BLaER1 treated with 17β-estradiol and CSF1 and Interleukin-3, amounts not matched to agents 10 nM and 100 nM (cell line): ENCODE data around the gene AGPAT3.
A peak's percentile ranks its signal among the peaks of the same experiment; 100 is the strongest.

Source experiments
- H3K27ac ChIP-seq, 11 experiments: shearing (Covaris generic); formaldehyde crosslinking; 2 replicates each; pipeline ENCODE4 v1.8.1; 2022
- H3K27me3 ChIP-seq, 11 experiments: shearing (Covaris generic); formaldehyde crosslinking; 2 replicates each; pipeline ENCODE4 v1.8.1; 2022
- H3K36me3 ChIP-seq, 11 experiments: shearing (Covaris generic); formaldehyde crosslinking; 2 replicates each; pipeline ENCODE4 v1.8.1; 2022
- H3K4me1 ChIP-seq, 10 experiments: shearing (Covaris generic); formaldehyde crosslinking; 2 replicates each; pipeline ENCODE4 v1.8.1; 2022
- H3K4me2 ChIP-seq, 11 experiments: shearing (Covaris generic); formaldehyde crosslinking; 2 replicates each; pipeline ENCODE4 v1.8.1; 2022
- H3K4me3 ChIP-seq, 10 experiments: shearing (Covaris generic); formaldehyde crosslinking; 2 replicates each; pipeline ENCODE4 v1.8.1; 2022
- H3K9ac ChIP-seq, 11 experiments: shearing (Covaris generic); formaldehyde crosslinking; 2 replicates each; pipeline ENCODE4 v1.8.1; 2022
- H3K9me3 ChIP-seq, 11 experiments: shearing (Covaris generic); formaldehyde crosslinking; replicated peaks in 1 of 11; 2 replicates each; pipeline ENCODE4 v1.8.1; 2022
- H4K20me1 ChIP-seq, 11 experiments: shearing (Covaris generic); formaldehyde crosslinking; 2 replicates each; pipeline ENCODE4 v1.8.1; 2022
- Cebpa-rat ChIP-seq, 11 experiments: shearing (Covaris generic); IDR thresholded peaks; 2 replicates each; pipeline ENCODE4 v1.8.1; 2022

The AGPAT3 gene

GRCh38 chr21:43905726-43906455, 40.9 kb downstream of the AGPAT3 start:
- peaks cover 17 to 89% (median 73%) of the 10 kb centered on the region in 11 experiments; a peak in 21 of 22 replicates for H4K20me1 ChIP-seq
- no peak overlapping the region for H3K9ac ChIP-seq

GRCh38 chr21:43906585-43907370, 41.8 kb downstream of the AGPAT3 start:
- peaks cover 2 to 26% (median 14%) of the 10 kb centered on the region in 10 experiments; a peak in 18 of 20 replicates for H3K4me1 ChIP-seq
- TF ChIP-seq Cebpa-rat (IDR thresholded peaks at IDR 0.05) = no peak
- H4K20me1 ChIP-seq = peaks cover 17 to 89% (median 75%) of the 10 kb centered on the region in 11 experiments; a peak in 21 of 22 replicates
- H3K4me2 ChIP-seq = no peak overlapping the region
- H3K27ac ChIP-seq = no peak overlapping the region
- peaks cover 0 to under 1% (median 0%) of the 10 kb centered on the region in 11 experiments; a peak in 1 of 22 replicates for H3K9me3 ChIP-seq
- H3K36me3 ChIP-seq = peaks cover 0 to 58% (median 20%) of the 10 kb centered on the region in 11 experiments; a peak in 11 of 22 replicates
- no peak overlapping the region for H3K9ac ChIP-seq
- no peak overlapping the region for H3K4me3 ChIP-seq
- no peaks in the 10 kb centered on the region for H3K27me3 ChIP-seq

More at GRCh38 chr21:43905726-43906455, 40.9 kb downstream of the AGPAT3 start:
- Histone ChIP-seq H3K4me1 (peaks cover 0 to 18% (median 11%) of the 10 kb centered on the region in 10 experiments; a peak in 11 of 20 replicates), H3K27me3 (no peaks in the 10 kb centered on the region), H3K9me3 (no peaks in the 10 kb centered on the region), H3K36me3 (peaks cover 0 to 54% (median 18%) of the 10 kb centered on the region in 11 experiments; a peak in 11 of 22 replicates), H3K4me2 (no peak overlapping the region), H3K4me3 (no peak overlapping the region), H3K27ac (no peak overlapping the region)
- no peak for TF ChIP-seq Cebpa-rat (IDR thresholded peaks at IDR 0.05)

- Histone ChIP-seq H3K36me3 (peaks cover under 1 to 66% (median 22%) of the 10 kb centered on the region in 11 experiments; a peak in 12 of 22 replicates), H3K9me3 (peaks cover 3 to 10% (median 7%) of the 10 kb centered on the region in 11 experiments), H3K4me1 (peaks cover 11 to 30% (median 23%) of the 10 kb centered on the region in 10 experiments), H4K20me1 (peaks cover 17 to 90% (median 77%) of the 10 kb centered on the region in 11 experiments; a peak in 21 of 22 replicates), H3K27me3 (no peaks in the 10 kb centered on the region), H3K4me2 (no peak overlapping the region), H3K27ac (no peak overlapping the region), H3K4me3 (no peak overlapping the region), H3K9ac (no peak overlapping the region)
- TF ChIP-seq Cebpa-rat (IDR thresholded peaks at IDR 0.05) = no peak
Measured at GRCh38 chr21:43907751-43908150, 42.7 kb downstream of the AGPAT3 start.

GRCh38 chr21:43908167-43908566, 43.1 kb downstream of the AGPAT3 start:
- Histone ChIP-seq H3K36me3 (peaks cover 4 to 70% (median 23%) of the 10 kb centered on the region in 11 experiments; a peak in 13 of 22 replicates), H3K9me3 (peaks cover 7 to 14% (median 11%) of the 10 kb centered on the region in 11 experiments), H3K4me1 (peaks cover 11 to 31% (median 24%) of the 10 kb centered on the region in 10 experiments), H3K27ac (no peak overlapping the region), H3K9ac (no peak overlapping the region), H3K27me3 (no peaks in the 10 kb centered on the region), H3K4me3 (no peak overlapping the region), H4K20me1 (peaks cover 17 to 89% (median 77%) of the 10 kb centered on the region in 11 experiments; a peak in 21 of 22 replicates), H3K4me2 (no peak overlapping the region)
- no peak for TF ChIP-seq Cebpa-rat (IDR thresholded peaks at IDR 0.05)

GRCh38 chr21:43909741-43910400, 44.8 kb downstream of the AGPAT3 start:
- H3K9ac ChIP-seq = no peak overlapping the region
- peak overlapping the region in 2 of 11 experiments; percentile 8 to 9; a peak in 3 of 22 replicates for H3K4me2 ChIP-seq
- peaks cover 11 to 38% (median 30%) of the 10 kb centered on the region in 10 experiments for H3K4me1 ChIP-seq
- no peak overlapping the region for H3K4me3 ChIP-seq
- peaks cover 15 to 19% (median 17%) of the 10 kb centered on the region in 11 experiments for H3K9me3 ChIP-seq
- TF ChIP-seq Cebpa-rat (IDR thresholded peaks at IDR 0.05) = no peak
- no peak overlapping the region for H3K27ac ChIP-seq
- H3K27me3 ChIP-seq = no peaks in the 10 kb centered on the region
- peaks cover 4 to 61% (median 21%) of the 10 kb centered on the region in 11 experiments; a peak in 12 of 22 replicates for H3K36me3 ChIP-seq
- peaks cover 6 to 89% (median 69%) of the 10 kb centered on the region in 11 experiments; a peak in 21 of 22 replicates for H4K20me1 ChIP-seq

- Histone ChIP-seq H4K20me1 (peaks cover 11 to 92% (median 68%) of the 10 kb centered on the region in 11 experiments; a peak in 21 of 22 replicates), H3K27ac (no peak overlapping the region), H3K27me3 (no peaks in the 10 kb centered on the region), H3K36me3 (peaks cover 4 to 55% (median 21%) of the 10 kb centered on the region in 11 experiments; a peak in 12 of 22 replicates), H3K9ac (no peak overlapping the region), H3K4me2 (peak overlapping the region in 2 of 11 experiments; percentile 8 to 9; a peak in 3 of 22 replicates), H3K4me1 (peaks cover 11 to 38% (median 30%) of the 10 kb centered on the region in 10 experiments), H3K9me3 (peaks cover 15 to 19% (median 17%) of the 10 kb centered on the region in 11 experiments), H3K4me3 (no peak overlapping the region)
- no peak for TF ChIP-seq Cebpa-rat (IDR thresholded peaks at IDR 0.05)
Measured at GRCh38 chr21:43910460-43910859, 45.4 kb downstream of the AGPAT3 start.

- H3K36me3 ChIP-seq = peaks cover 4 to 47% (median 16%) of the 10 kb centered on the region in 11 experiments; a peak in 12 of 22 replicates
- H3K27me3 ChIP-seq = peaks cover 0 to 5% (median 4%) of the 10 kb centered on the region in 11 experiments; a peak in 17 of 22 replicates
- H3K4me1 ChIP-seq = peaks cover 15 to 40% (median 33%) of the 10 kb centered on the region in 10 experiments
- no peak overlapping the region for H3K4me3 ChIP-seq
- no peak for TF ChIP-seq Cebpa-rat (IDR thresholded peaks at IDR 0.05)
- H4K20me1 ChIP-seq = peaks cover 16 to 92% (median 70%) of the 10 kb centered on the region in 11 experiments; a peak in 21 of 22 replicates
- H3K4me2 ChIP-seq = peak overlapping the region in 4 of 11 experiments; percentile 42 to 58 (median 52); a peak in 7 of 22 replicates
- H3K27ac ChIP-seq = no peak overlapping the region
- no peak overlapping the region for H3K9ac ChIP-seq
- H3K9me3 ChIP-seq = peaks cover 15 to 19% (median 17%) of the 10 kb centered on the region in 11 experiments
Measured at GRCh38 chr21:43911015-43911934, 46.3 kb downstream of the AGPAT3 start.
